H1 (cell line): ENCODE results near the gene C3orf52. TPM values are rescaled to one million over a fixed set of nuclear protein-coding genes. Genes with fewer than 3 reads are reported as not detected.

Experiments used
- CEBPB ChIP-seq: IDR thresholded peaks from 2 replicates; pipeline ENCODE4 v1.6.1; 2012; ENCODE audit warnings: low read depth, low read length
- CHD7 ChIP-seq: fragments of 300-600 bp; sonication (generic); IDR thresholded peaks from 2 replicates; pipeline ENCODE4 v1.7.1; 2012; ENCODE audit warnings: low read length, moderate library complexity, mild to moderate bottlenecking, inconsistent platforms; ENCODE audit not compliant: insufficient replicate concordance
- SIN3A ChIP-seq, 2 experiments: IDR thresholded peaks in 1 of 2; conservative IDR thresholded peaks in 1 of 2; 2 replicates each; pipeline ENCODE4 v1.6.1; 2011 to 2012; ENCODE audit warnings: low read length in 2 of 2, improper control_type of control experiment in 1 of 2, low read depth in 1 of 2, mild to moderate bottlenecking in 1 of 2
- polyA plus RNA-seq, 7 experiments: library from polyadenylated mRNA; depleted of rRNA in 3 of 7; stranded (reverse) in 5 of 7; unstranded in 2 of 7; fragments of >200 nt in 5 of 7; fragments of 200-250 nt in 2 of 7; gene quantifications; 1 replicate in 5 of 7; 2 replicates in 1 of 7; 4 replicates in 1 of 7; pipeline versions ENCODE4 v1.2.1 to v1.2.3, GENCODE V29; 2011 to 2013; ENCODE audit warnings: missing spikeins in 2 of 7, mixed read lengths in 2 of 7
- total RNA-seq: library from RNA; stranded (reverse); fragmentation: NEBNext Ultra II Directional; extraction: Animal tissue kit (Norgen Biotek cat#: 25700); gene quantifications from 2 replicates; pipeline ENCODE4 v1.2.1, GENCODE V29; 2021

C3orf52 gene
- total and polyA plus RNA-seq, 2 of the 8 experiments (the other 6 are each of a cell fraction or from before 2014, with no cell fraction given): 9.7 to 13.1 TPM

GRCh38 chr3:112143251-112143650, 57.1 kb downstream of the C3orf52 start (continued):
- no peak for TF ChIP-seq CHD7
- no peak for TF ChIP-seq CEBPB
- no peak for TF ChIP-seq SIN3A (conservative IDR thresholded peaks at IDR 0.05 in 1 of 2, IDR thresholded peaks at IDR 0.05 in 1 of 2; ENCODE audit: low read depth in 1 of 2, low read length in 2 of 2)
